Stomach smooth muscle (tissue), 2 donors: ENCODE data around the gene SH2D1B.
"Not testable (repeated sequence)": the region's sequence is repeated elsewhere in the genome, so short reads cannot be mapped to it uniquely, and the experiment has no call there.

Source experiments
- H3K27ac ChIP-seq: one replicate; pipeline ENCODE4 v1.7.0; 2013; ENCODE audit warnings: mild to moderate bottlenecking, low read length, inconsistent platforms
- H3K27me3 ChIP-seq, 2 donors: one replicate each; pipeline ENCODE4 v1.7.0; 2013; ENCODE audit warnings: low read length in 2 of 2; ENCODE audit not compliant: insufficient read depth in 2 of 2, control insufficient read depth in 1 of 2
- H3K36me3 ChIP-seq, 2 donors: one replicate each; pipeline ENCODE4 v1.7.0; 2013; ENCODE audit warnings: low read length in 2 of 2; ENCODE audit not compliant: control insufficient read depth in 2 of 2, insufficient read depth in 2 of 2
- H3K4me1 ChIP-seq: one replicate; pipeline ENCODE4 v1.7.0; 2013; ENCODE audit warnings: low read length; ENCODE audit not compliant: control insufficient read depth, insufficient read depth
- H3K4me3 ChIP-seq, 2 donors: one replicate each; pipeline ENCODE4 v1.7.0; 2013; ENCODE audit warnings: low read length in 2 of 2
- H3K9ac ChIP-seq, 2 donors: one replicate each; pipeline ENCODE4 v1.7.0; 2013; ENCODE audit warnings: low read length in 2 of 2, mild to moderate bottlenecking in 1 of 2
- H3K9me3 ChIP-seq, 2 donors: one replicate each; pipeline ENCODE4 v1.7.0; 2013; ENCODE audit warnings: low read length in 2 of 2; ENCODE audit not compliant: control insufficient read depth in 2 of 2
- donor health status: healthy.
- donor health status: Pancreatic carcinoma.

Gene SH2D1B

GRCh38 chr1:162361349-162361748 lies 50.6 kb downstream of the SH2D1B start:
- H3K36me3 ChIP-seq = no peaks in the 10 kb centered on the region
- H3K27me3 ChIP-seq = no peaks in the 10 kb centered on the region
- H3K9me3 ChIP-seq = no peaks in the 10 kb centered on the region
- no peak overlapping the region for H3K27ac ChIP-seq
- no peak overlapping the region for H3K4me3 ChIP-seq
- no peak overlapping the region for H3K9ac ChIP-seq
- no peaks in the 10 kb centered on the region for H3K4me1 ChIP-seq

GRCh38 chr1:162360874-162361260 lies 51.1 kb downstream of the SH2D1B start:
- Histone ChIP-seq H3K4me1 (no peaks in the 10 kb centered on the region), H3K4me3 (no peak overlapping the region), H3K9ac (no peak overlapping the region), H3K9me3 (no peaks in the 10 kb centered on the region), H3K36me3 (no peaks in the 10 kb centered on the region), H3K27ac (no peak overlapping the region), H3K27me3 (no peaks in the 10 kb centered on the region)

- H3K4me1 ChIP-seq = no peaks in the 10 kb centered on the region
- no peaks in the 10 kb centered on the region for H3K36me3 ChIP-seq
- H3K4me3 ChIP-seq = no peak overlapping the region
- H3K27ac ChIP-seq = no peak overlapping the region
- no peak overlapping the region for H3K9ac ChIP-seq
- H3K27me3 ChIP-seq = no peaks in the 10 kb centered on the region
- H3K9me3 ChIP-seq = no peaks in the 10 kb centered on the region
These were observed 51.6 kb downstream of the SH2D1B start for GRCh38 chr1:162360237-162360873.

- no peaks in the 10 kb centered on the region for H3K36me3 ChIP-seq
- no peak overlapping the region for H3K27ac ChIP-seq
- H3K4me3 ChIP-seq = no peak overlapping the region
- H3K4me1 ChIP-seq = no peaks in the 10 kb centered on the region
- H3K9me3 ChIP-seq = no peaks in the 10 kb centered on the region
- no peak overlapping the region for H3K9ac ChIP-seq
- no peaks in the 10 kb centered on the region for H3K27me3 ChIP-seq
These were observed 52.3 kb downstream of the SH2D1B start for GRCh38 chr1:162359523-162360236.

- no peak overlapping the region for H3K27ac ChIP-seq
These were observed 53.0 kb downstream of the SH2D1B start for GRCh38 chr1:162358928-162359327.

GRCh38 chr1:162357681-162358266 lies 54.2 kb downstream of the SH2D1B start:
- H3K9me3 ChIP-seq = no peaks in the 10 kb centered on the region
- no peak overlapping the region for H3K9ac ChIP-seq
- no peaks in the 10 kb centered on the region for H3K36me3 ChIP-seq
- H3K27me3 ChIP-seq = no peaks in the 10 kb centered on the region
- no peak overlapping the region for H3K27ac ChIP-seq
- H3K4me1 ChIP-seq = no peaks in the 10 kb centered on the region
- no peak overlapping the region for H3K4me3 ChIP-seq

More at GRCh38 chr1:162358928-162359327, 53.0 kb downstream of the SH2D1B start:
- Histone ChIP-seq H3K27me3 (no peaks in the 10 kb centered on the region), H3K36me3 (no peaks in the 10 kb centered on the region), H3K4me1 (no peaks in the 10 kb centered on the region), H3K4me3 (no peak overlapping the region), H3K9ac (no peak overlapping the region), H3K9me3 (no peaks in the 10 kb centered on the region)

GRCh38 chr1:162353702-162354101 lies 58.2 kb downstream of the SH2D1B start:
- H3K27me3 ChIP-seq = no peaks in the 10 kb centered on the region
- no peak overlapping the region for H3K4me3 ChIP-seq
- no peaks in the 10 kb centered on the region for H3K36me3 ChIP-seq
- no peaks in the 10 kb centered on the region for H3K9me3 ChIP-seq
- H3K27ac ChIP-seq = no peak overlapping the region
- no peaks in the 10 kb centered on the region for H3K4me1 ChIP-seq
- no peak overlapping the region for H3K9ac ChIP-seq

- H3K4me3 ChIP-seq = no peak overlapping the region
These were observed 58.9 kb downstream of the SH2D1B start for GRCh38 chr1:162353078-162353477.

GRCh38 chr1:162351874-162352273 lies 60.1 kb downstream of the SH2D1B start:
- not testable (repeated sequence) for H3K9ac ChIP-seq, H3K4me1 ChIP-seq, H3K9me3 ChIP-seq, H3K27me3 ChIP-seq, H3K4me3 ChIP-seq, H3K36me3 ChIP-seq, H3K27ac ChIP-seq

More at GRCh38 chr1:162353078-162353477, 58.9 kb downstream of the SH2D1B start:
- no peak overlapping the region for H3K9ac ChIP-seq
- H3K27me3 ChIP-seq = no peaks in the 10 kb centered on the region
- H3K4me1 ChIP-seq = no peaks in the 10 kb centered on the region
- H3K27ac ChIP-seq = no peak overlapping the region
- H3K9me3 ChIP-seq = no peaks in the 10 kb centered on the region
- H3K36me3 ChIP-seq = no peaks in the 10 kb centered on the region

GRCh38 chr1:162351246-162351842 lies 60.6 kb downstream of the SH2D1B start:
- H3K9me3 ChIP-seq = no peaks in the 10 kb centered on the region
- H3K4me3 ChIP-seq = no peak overlapping the region
- no peak overlapping the region for H3K27ac ChIP-seq
- no peaks in the 10 kb centered on the region for H3K27me3 ChIP-seq
- H3K9ac ChIP-seq = no peak overlapping the region
- no peaks in the 10 kb centered on the region for H3K4me1 ChIP-seq
- H3K36me3 ChIP-seq = no peaks in the 10 kb centered on the region
